Measurements from ENCODE around the gene HLCS.

DNA sequence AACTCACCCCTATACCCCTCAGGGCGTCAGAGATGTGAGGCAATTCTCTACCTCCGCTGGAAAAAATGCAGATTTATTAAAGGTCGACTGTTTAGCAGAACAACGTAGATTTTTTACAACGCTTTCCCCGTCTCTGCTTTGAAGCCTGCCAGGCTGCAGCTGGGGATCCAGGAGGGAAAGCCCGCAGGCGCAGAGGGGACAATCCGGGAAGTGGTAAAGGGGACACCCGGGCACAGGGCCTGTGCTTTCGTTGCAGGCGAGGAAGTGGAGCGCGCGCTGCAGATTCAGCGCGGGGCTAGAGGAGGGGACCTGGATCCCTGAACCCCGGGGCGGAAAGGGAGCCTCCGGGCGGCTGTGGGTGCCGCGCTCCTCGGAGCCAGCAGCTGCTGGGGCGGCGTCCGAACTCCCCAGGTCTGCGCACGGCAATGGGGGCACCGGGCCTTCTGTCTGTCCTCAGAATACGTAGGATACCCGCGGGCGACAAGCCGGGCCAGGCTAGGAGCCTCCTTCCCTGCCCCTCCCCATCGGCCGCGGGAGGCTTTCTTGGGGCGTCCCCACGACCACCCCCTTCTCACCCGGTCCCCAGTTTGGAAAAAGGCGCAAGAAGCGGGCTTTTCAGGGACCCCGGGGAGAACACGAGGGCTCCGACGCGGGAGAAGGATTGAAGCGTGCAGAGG, 262.1 kb downstream of the HLCS start:
- TF ChIP-seq, protein P1, sequence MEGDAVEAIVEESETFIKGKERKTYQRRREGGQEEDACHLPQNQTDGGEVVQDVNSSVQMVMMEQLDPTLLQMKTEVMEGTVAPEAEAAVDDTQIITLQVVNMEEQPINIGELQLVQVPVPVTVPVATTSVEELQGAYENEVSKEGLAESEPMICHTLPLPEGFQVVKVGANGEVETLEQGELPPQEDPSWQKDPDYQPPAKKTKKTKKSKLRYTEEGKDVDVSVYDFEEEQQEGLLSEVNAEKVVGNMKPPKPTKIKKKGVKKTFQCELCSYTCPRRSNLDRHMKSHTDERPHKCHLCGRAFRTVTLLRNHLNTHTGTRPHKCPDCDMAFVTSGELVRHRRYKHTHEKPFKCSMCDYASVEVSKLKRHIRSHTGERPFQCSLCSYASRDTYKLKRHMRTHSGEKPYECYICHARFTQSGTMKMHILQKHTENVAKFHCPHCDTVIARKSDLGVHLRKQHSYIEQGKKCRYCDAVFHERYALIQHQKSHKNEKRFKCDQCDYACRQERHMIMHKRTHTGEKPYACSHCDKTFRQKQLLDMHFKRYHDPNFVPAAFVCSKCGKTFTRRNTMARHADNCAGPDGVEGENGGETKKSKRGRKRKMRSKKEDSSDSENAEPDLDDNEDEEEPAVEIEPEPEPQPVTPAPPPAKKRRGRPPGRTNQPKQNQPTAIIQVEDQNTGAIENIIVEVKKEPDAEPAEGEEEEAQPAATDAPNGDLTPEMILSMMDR (IDR thresholded peaks at IDR 0.05): no peak
- TF ChIP-seq POLR2AphosphoS5 (IDR thresholded peaks at IDR 0.05): no peak
